Umbilical cord (tissue), 2 donors: ENCODE results near the gene LUM. TPM values are rescaled to one million over a fixed set of nuclear protein-coding genes. Genes with fewer than 3 reads are reported as not detected.

Experiments used
- DNase-seq: peaks from one replicate; pipeline ENCODE4 v3.0.0-alpha.2; 2015; ENCODE audit warnings: low spot score
- total RNA-seq: library from RNA; depleted of rRNA; stranded (reverse); fragments of >200 nt; gene quantifications from one replicate; pipeline ENCODE4 v1.2.3, GENCODE V29; 2014; ENCODE audit warnings: low replicate concordance; ENCODE audit not compliant: insufficient read depth

Gene LUM
- total RNA-seq, 1 donor from 2014 or later = 4,507 TPM

DNA sequence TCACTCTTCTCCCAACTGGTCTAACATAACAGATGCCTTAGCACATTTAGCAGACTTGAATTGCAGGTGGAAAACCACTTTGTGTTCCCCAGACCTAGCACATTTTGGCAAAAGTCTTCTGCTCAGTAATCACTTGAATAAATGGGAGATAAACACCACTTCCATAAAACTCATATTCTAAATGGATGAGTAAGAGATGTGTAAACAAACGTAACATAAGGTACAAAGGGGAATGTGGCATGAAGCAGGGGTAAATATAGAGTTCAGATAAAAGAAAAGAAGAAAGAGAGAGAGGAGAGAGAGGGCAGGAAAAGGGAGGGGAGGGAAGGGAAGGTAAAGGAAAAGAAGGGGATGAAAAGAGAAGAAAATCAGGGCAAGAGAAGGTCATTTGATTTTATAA is 36.4 kb downstream of the LUM start:
- no peak for DNase-seq

DNA sequence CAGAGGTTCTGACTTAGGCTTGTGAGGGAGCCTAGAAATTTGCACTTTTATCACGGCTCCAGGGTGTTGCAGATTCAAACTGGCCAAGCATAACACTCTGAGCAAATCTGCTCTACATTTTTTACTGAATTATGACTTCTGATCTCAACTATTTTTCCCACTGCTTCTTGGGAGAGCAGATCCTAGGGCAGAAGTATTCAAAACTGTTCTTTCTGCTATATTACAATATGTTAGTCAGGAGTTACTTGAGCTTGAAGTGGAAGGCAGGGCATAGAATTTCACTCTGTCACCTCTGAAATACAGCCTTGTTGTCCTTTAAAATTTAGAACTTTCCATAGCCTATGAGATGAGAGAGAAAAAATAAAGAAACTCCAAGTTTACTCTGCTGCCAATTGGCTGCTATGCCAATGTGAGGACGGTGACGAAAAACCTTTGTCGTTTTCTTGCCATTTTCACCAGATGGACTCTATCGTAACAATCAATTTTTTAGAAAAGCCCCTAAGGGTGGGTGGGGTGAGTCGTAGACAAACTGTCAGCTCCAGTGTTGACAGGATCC is 37.1 kb downstream of the LUM start:
- peak; percentile 40 for DNase-seq

DNA sequence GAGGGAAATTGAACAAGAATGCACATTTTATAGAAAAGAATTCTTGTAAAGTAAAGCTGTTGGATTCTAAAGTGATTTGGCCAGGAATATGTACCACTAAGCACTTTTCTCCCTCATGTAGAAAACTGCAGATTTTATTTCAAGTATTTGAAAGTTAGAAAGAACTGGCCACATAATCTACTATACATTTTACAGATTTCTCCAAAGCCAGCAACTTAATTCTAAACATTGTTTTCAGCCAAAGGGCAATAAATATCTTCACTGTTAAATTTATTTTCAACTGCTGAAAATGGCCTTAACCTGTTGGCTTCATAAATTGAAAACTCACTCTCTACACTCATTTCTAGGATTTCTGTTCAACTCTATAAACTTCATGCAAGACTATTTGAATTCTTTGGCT is 37.9 kb downstream of the LUM start:
- peak; percentile 49 for DNase-seq

DNA sequence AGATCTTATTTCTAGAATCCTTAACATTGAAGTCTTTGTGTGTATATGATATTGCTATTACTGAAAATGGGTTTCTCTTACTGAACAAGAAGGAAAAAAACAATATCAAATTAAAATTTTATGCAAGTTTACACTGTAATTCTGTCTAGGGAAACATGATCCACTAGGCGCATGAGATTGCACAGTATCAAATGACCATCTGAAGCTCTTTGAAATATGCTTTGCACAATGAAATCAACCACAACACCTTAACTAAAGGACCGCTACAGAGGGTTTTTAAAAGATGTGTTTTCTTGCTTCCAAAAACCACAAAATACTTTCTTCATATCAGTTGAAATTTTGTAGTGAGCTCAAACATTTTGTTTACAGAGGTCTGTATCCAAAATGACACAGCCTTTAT is 38.4 kb downstream of the LUM start:
- DNase-seq = no peak

DNA sequence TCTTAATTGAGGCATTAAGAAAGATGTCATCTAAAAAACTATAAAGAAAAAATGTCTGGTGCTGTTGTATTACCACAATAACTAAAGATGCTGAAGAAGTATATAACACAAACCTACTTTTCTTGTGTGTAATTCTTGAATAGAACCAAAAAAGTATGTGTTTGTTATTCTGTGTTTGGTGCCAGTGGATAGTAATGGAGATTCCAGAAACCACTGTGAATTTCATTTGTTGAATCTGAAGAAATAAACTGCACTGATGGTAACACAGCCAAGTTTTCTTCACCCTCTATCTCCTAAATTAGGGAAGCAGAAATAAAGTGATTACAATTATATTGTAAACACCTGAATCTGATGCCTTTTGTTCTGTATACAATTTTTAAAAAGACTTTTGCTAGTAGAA is 40.4 kb downstream of the LUM start:
- no peak for DNase-seq

DNA sequence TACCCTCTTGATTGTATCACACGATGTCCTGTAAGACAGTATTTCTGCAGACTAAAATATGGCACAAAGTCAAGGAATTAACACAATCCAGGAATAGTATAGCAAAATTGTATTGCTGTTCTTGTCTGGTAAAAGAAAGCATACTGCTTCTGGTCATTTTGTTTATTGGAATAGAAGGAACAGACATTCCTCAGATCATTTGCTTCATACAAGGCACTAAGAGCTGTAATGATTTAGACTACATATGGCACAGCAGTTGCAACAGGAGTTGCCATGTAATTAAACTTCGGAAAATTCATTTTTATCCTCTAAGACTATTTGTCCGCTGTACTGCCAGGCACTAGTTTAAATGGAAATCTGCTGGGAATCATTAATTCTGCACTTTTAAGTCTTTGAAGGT is 45.9 kb downstream of the LUM start:
- no peak for DNase-seq

DNA sequence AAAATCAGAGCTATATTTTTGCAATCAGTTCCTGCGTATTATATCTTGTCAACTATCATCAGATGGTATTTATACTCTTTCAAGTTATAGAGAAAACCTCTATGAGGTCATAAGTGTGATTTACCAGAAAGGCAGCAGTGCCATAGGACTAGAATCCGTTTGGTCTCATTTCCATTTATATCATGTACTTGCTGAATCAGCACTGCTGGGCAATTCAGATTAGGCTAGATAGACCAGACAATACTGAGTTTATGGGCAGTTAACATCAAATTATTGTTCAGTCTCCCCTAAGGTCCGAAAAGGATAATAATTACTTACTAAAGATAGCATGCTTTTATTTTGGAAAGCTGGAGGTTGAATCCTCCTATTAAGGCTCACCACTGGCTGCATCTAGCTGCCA is 46.7 kb downstream of the LUM start:
- no peak for DNase-seq

DNA sequence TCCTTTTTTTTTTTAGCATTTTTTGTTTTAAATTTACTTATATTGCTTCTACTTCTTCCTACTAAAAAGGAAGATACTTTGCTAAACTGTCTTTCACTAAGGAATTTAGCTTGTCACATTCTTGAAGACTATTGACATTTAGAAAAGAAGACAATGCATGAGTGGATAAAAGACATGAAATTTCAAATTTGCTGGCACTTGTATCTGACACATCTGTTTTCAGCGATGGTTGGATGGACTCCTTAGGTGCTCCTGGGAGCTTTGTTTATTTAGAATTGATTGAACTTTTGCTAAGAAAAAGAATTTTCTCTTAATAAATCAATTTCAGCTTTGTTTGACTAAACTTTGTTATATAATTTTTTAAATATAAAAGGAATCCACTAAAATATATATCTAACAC is 50.2 kb downstream of the LUM start:
- no peak for DNase-seq

DNA sequence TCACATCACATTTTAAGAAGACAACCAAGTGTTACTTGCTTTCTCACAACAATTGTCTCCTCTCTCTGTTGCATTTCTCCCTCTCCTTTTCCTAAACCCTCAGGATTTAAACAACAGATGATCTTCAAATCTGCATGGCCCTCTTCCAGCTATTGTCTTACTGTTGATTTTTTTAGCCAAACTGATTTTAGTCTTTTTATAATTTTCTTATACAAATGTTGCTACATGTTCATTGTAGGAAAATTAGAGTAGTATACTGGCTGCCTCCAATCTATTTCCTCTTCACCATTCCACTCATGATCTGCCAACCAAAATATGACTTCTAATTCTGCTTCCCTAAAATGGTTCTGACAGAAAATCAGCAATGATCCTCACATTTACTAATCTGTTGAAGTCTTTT is 52.1 kb downstream of the LUM start:
- no peak for DNase-seq

DNA sequence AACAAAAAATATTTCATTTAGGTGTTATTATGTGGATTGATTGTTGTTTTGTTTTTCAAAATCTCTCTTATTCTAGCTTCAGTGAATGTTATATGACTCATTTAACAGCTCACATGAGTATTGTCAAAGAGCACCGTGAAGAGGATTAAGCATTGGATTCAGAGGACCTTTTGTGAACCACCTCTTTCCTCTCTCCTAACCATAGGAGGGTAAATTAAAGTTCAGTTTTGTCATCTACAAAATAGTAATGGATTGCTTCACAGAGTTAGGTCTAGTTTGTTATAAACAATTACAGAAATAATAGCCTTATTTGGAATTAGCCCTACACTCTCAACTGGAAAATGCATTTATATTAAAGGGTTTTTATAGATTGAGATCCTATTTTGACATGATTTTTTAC is 52.5 kb downstream of the LUM start:
- no peak for DNase-seq

DNA sequence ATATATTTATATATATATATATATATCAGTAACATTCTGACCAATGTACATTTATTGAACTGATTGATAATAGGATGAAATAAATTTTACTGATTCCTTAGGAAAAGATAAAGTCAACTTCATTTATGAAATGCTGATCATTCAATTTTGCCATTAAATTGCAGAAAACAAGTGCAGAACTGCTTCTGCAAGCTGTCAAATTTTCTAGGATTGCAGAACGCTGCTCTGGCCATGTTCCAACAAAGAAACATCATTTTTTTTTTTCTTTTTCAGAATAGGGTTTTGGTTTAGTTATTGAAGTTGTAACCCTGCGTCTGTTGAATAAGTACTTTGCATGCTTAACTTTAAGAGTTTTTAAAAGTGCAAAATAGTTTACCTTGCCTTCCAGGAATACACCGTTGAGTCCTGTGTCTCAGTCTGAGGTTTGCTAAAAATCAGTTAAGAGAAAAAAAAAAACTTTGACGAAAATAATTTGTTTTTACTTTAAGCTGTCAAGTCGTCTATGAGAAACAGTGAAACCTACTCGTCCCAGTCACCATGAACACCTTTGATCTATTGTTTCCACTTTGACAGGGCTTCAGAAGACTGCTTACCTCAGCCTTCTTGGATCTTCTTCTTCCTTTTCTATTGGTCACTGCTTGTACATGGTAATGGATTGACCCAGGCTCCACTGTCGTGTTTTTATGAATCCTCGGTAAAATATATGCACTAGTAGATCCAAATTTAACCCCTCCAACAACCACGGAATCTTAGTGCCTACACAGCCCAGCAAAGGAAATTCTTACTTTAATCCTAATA is 53.7 kb downstream of the LUM start, which contains the start of gene KERA:
TSS of gene KERA (minus strand) at position 657 of the 798 bp plus-strand sequence. CDS start 1,743 bp downstream, outside the sequence.
- peak; percentile 34 for DNase-seq

DNA sequence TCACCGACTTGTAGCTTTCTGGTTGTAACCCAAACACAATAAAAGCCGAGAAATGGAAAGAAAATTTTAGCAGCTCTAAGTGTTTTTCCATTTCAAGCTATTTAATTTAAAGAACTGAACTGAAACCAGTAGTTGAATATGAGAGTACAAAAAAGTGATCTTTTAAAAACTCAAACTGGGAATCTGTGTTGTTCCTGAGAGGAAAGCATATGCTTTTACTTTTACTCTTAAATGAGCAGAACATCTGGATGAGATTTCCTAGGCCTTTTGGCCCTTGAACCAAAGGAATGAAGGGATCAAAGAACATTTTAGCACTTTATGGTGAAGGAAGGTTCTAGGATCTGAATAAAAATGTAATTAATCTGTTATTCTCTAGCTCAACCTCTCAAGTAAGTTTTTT is 54.8 kb downstream of the LUM start:
- DNase-seq = no peak

DNA sequence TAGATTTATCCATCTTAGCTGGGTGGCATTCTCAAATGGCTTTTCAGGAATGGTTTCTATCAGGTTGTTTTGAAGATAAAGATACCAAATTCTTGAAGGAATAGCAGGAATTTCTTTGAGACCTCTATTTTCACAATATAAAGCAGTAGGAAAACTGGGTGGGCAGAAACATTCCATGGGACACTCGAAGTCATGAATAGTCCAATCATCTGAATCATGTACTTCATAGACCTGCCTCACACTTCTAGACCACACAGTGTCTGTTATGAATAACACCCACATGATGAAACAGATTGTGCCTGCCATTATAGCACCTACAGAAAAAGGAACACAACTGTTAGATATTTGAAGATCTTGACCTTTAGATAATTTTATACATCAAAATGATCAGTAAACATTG is 55.3 kb downstream of the LUM start:
- no peak for DNase-seq

DNA sequence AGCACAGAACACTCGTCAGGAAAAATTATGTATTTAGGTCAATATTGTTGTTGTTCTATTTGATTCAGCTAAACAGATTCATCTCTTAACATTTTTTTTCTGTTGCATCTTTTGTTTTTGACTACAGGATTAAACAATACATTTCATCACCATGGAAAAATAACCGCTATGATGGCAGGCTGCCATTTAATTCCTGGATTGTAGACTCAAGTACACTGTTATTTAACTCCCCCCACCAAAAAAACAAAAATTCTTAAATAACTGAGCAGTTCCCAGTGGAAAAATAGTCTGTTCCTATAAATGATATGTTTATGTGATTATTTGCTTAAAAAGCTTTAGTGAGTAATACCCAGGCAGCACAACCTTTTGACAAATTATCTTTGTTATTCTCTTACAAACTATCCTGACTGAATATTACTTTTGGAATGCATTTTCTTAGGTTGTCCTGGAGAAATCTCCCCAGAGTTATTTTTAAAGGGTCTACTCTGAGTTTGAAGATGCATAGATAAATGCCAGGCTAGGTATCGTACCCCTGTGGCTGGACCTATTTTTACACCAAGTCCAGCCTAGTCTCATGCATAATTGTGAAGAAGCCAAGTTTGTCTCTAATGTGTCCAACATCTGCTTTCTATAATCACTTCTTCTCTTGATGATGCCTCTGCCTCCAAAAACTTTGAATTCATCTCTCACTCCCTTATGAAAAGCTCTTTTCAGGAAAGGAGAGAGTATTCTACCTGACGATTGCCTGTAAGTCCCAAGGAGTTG is 57.2 kb downstream of the LUM start:
- no peak for DNase-seq

Other genes starting within 250 kb of the LUM start
- gene CCER1, start 156.3 kb downstream of the LUM start, total RNA-seq = 1.4 TPM
- 2.2 TPM for gene EPYC, start 106.5 kb downstream of the LUM start, total RNA-seq
- gene KERA, start 53.5 kb downstream of the LUM start, total RNA-seq = 3.1 TPM
- 3,642 TPM for gene DCN, start 71.3 kb upstream of the LUM start, total RNA-seq